ENCODE measurements around the gene STAM. TPM values are rescaled to one million over a fixed set of nuclear protein-coding genes. Genes with fewer than 3 reads are reported as not detected.

The STAM gene
- total RNA-seq, 1 donor from 2014 or later = 29.0 TPM

- no peak for TF ChIP-seq CTCF (conservative IDR thresholded peaks at IDR 0.05)
- Mint-ChIP-seq H3K27ac (ENCODE audit: unreplicated experiment) (no peak overlapping the region), H3K27me3 (ENCODE audit: low read depth) (no peaks in the 10 kb centered on the region), H3K9me3 (no peaks in the 10 kb centered on the region), H3K4me1 (peaks cover 6% of the 10 kb centered on the region), H3K4me3 (no peak overlapping the region), H3K36me3 (ENCODE audit: low read depth) (no peaks in the 10 kb centered on the region)
- DNase-seq (ENCODE audit: low read depth, low spot score) = no peak
These were observed 36.9 kb upstream of the STAM start for GRCh38 chr10:17607060-17607459.

GRCh38 chr10:17607603-17608332 is 36.2 kb upstream of the STAM start:
- no peaks in the 10 kb centered on the region for H3K9me3 Mint-ChIP-seq
- H3K27me3 Mint-ChIP-seq (ENCODE audit: low read depth) = no peaks in the 10 kb centered on the region
- H3K4me3 Mint-ChIP-seq = no peak overlapping the region
- H3K4me1 Mint-ChIP-seq = peaks cover 6% of the 10 kb centered on the region
- no peak overlapping the region for H3K27ac Mint-ChIP-seq (ENCODE audit: unreplicated experiment)
- peak; percentile 90 for TF ChIP-seq CTCF (conservative IDR thresholded peaks at IDR 0.05)
- DNase-seq (ENCODE audit: low read depth, low spot score) = no peak
- H3K36me3 Mint-ChIP-seq (ENCODE audit: low read depth) = no peaks in the 10 kb centered on the region

DNA sequence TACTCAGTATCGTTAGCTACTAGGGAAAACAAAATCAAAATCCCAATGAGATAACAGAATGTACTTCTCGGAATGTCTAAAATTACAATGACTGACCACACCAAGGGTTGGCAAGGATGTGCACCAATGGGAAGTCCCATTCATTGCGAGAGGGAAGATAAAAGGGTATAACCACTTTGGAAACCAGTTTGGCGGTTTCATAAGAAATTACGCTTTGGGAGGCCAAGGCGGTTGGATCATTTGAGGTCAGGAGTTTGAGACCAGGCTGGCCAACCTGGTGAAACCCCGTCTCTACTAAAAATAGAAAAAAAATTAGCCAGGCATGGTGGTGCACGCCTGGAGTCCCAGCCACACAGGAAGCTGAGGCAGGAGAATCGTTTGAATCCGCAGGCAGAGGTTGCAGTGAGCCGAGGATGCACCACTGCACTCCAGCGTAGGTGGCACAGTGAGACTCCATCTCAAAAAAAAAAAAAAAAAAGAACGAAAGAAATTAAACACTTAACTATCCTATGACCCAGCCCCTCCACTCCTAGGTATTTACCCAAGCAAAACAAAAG is 34.4 kb upstream of the STAM start:
- Mint-ChIP-seq H3K27ac (ENCODE audit: unreplicated experiment) (no peak overlapping the region), H3K4me3 (no peak overlapping the region), H3K4me1 (peaks cover 6% of the 10 kb centered on the region), H3K9me3 (no peaks in the 10 kb centered on the region), H3K36me3 (ENCODE audit: low read depth) (no peaks in the 10 kb centered on the region), H3K27me3 (ENCODE audit: low read depth) (no peaks in the 10 kb centered on the region)
- DNase-seq (ENCODE audit: low read depth, low spot score) = no peak
- TF ChIP-seq CTCF (conservative IDR thresholded peaks at IDR 0.05) = no peak

DNA sequence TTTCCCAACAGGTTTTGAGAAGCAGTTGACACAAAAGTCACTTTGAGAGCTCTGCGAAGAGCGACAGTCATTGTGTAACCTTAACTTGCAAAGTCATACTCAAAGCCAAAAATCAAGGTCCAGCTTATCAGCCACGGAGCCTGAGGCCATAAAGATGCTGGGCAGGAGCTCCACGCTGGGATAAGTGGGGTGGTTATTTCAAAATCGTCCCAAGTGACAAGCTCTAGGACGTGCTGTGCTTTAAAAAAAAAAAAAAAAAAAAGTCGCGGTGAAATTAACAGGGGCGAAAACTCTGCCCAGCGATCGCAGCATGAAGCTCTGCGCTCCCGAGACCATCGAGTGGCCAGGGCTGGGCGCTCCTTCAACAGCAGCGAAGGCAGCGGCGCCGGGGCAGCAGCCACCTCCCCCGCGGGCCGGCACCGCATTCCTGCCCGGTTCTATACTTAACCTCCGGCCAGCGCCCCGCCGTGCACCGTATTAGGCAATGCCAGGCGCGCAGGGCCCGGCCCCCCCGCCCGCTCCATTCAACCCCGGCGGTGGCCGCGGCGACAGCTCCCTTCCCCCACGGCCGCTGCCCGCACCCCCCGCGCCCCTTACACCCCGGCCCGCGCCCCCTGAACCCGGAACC is 27.4 kb upstream of the STAM start:
- H3K36me3 Mint-ChIP-seq (ENCODE audit: low read depth) = no peaks in the 10 kb centered on the region
- H3K4me1 Mint-ChIP-seq = peaks cover 5% of the 10 kb centered on the region
- H3K27me3 Mint-ChIP-seq (ENCODE audit: low read depth) = peaks cover 20% of the 10 kb centered on the region
- H3K27ac Mint-ChIP-seq (ENCODE audit: unreplicated experiment) = no peak overlapping the region
- no peak for TF ChIP-seq CTCF (conservative IDR thresholded peaks at IDR 0.05)
- peak; percentile 50 for DNase-seq (ENCODE audit: low read depth, low spot score)
- peak overlapping the region; percentile 82 for H3K4me3 Mint-ChIP-seq
- no peaks in the 10 kb centered on the region for H3K9me3 Mint-ChIP-seq

DNA sequence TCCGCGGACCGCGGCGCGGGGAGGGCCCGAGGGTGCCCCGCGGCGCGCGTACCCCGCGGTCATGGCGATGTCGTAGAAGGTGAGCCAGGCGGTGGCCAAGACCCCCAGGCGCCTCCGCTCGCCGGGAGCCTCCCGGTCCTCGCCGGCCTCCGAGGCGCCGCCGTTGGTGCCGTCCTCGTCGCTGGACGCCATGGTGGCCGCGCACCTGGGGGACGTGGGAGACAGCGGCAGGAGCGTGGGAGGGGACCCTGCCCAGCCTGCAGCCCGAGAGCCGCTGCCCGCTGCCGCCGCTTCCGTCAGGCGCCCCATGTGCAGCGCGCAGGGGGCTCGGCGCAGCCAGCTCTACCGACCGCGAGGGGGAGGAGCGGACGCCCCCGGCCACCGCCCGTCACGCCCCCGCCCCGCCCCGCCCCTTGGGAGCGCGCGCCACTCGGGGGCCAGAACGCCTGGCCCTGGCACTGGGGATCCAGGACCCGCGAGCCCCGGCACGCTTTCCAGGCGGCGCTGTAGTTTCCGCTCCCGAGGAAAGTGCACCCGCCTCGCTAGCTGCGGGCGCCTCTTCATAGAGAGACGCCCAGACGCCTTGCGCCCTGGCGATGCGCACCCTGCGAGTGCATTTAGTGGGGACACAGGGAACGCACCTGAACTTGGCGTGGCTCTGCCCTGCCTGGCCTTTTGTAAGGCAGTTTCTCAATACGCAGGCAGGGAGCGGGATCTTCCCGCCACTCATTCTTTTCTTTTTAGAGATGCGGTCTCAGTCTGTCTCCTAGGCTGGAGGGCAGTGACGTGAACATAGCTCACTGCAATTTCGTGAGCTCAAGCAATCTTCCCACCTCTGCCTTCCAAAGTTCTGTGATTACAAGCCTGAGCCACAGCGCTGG is 26.7 kb upstream of the STAM start, which contains the start of gene HACD1:
Gene HACD1 (minus strand): TSS at position 344 of the 881 bp plus-strand sequence. CDS start 35 bp downstream, at position 309.
- peak; percentile 62 for DNase-seq (ENCODE audit: low read depth, low spot score)
- H3K9me3 Mint-ChIP-seq = no peaks in the 10 kb centered on the region
- H3K36me3 Mint-ChIP-seq (ENCODE audit: low read depth) = no peaks in the 10 kb centered on the region
- H3K27ac Mint-ChIP-seq (ENCODE audit: unreplicated experiment) = peak within 1 kb of the TSS; percentile 83
- peak; percentile 36 for TF ChIP-seq CTCF (conservative IDR thresholded peaks at IDR 0.05)
- peak within 1 kb of the TSS; percentile 97 for H3K4me3 Mint-ChIP-seq
- H3K27me3 Mint-ChIP-seq (ENCODE audit: low read depth) = peaks cover 23% of the 10 kb centered on the region
- H3K4me1 Mint-ChIP-seq = peaks cover 5% of the 10 kb centered on the region
